K562 (cell line): ENCODE measurements around the gene DNAH10.

ENCODE experiments used
- CTCF ChIP-seq, 3 experiments: IDR thresholded peaks in 2 of 3; conservative IDR thresholded peaks in 1 of 3; 2 replicates each; pipeline ENCODE4 v1.5.1; 2011 to 2012; ENCODE audit warnings: low read length in 3 of 3, mild to moderate bottlenecking in 3 of 3, control low read depth in 2 of 3, improper control_type of control experiment in 1 of 3, inconsistent platforms in 1 of 3, low read depth in 1 of 3, mixed read lengths in 1 of 3, moderate library complexity in 1 of 3; ENCODE audit not compliant: insufficient read depth in 2 of 3
- HMG20B ChIP-seq: fragments of 250-450 bp; sonication (Bioruptor Pico); IDR thresholded peaks from 2 replicates; pipeline ENCODE4 v1.5.0; 2021; ENCODE audit warnings: mild to moderate bottlenecking

- TF ChIP-seq CTCF (IDR thresholded peaks at IDR 0.05 in 2 of 3, conservative IDR thresholded peaks at IDR 0.05 in 1 of 3; ENCODE audit: insufficient read depth in 2 of 3, low read depth in 1 of 3, low read length in 3 of 3): no peak
- TF ChIP-seq HMG20B (CRISPR knock-in tag): no peak
Measured at GRCh38 chr12:123950476-123951349, 188.6 kb downstream of the DNAH10 start.
